ENCODE results near the gene RHAG.

DNA sequence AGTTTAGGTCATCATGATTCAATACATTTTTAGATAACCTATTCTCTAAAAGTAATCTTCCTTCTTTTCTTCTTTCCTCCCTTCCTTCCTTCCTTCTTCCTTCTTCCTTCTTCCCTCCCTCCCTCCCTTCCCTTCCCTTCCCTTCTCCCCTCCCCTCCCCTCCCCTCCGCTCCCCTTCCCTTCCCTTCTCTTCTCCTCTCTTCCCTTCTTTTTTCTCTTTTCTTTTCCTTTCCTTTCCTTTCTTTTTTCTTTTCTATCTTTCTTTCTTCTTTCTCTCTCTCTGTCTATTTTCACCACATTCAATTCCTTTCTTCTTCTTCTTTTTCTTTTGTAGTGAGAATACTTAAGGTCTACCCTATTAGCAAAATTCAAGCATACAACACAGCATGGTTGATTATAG is 17.3 kb upstream of the RHAG start:
- TF ChIP-seq, protein P1, sequence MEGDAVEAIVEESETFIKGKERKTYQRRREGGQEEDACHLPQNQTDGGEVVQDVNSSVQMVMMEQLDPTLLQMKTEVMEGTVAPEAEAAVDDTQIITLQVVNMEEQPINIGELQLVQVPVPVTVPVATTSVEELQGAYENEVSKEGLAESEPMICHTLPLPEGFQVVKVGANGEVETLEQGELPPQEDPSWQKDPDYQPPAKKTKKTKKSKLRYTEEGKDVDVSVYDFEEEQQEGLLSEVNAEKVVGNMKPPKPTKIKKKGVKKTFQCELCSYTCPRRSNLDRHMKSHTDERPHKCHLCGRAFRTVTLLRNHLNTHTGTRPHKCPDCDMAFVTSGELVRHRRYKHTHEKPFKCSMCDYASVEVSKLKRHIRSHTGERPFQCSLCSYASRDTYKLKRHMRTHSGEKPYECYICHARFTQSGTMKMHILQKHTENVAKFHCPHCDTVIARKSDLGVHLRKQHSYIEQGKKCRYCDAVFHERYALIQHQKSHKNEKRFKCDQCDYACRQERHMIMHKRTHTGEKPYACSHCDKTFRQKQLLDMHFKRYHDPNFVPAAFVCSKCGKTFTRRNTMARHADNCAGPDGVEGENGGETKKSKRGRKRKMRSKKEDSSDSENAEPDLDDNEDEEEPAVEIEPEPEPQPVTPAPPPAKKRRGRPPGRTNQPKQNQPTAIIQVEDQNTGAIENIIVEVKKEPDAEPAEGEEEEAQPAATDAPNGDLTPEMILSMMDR (conservative IDR thresholded peaks at IDR 0.05 in 1 of 2, IDR thresholded peaks at IDR 0.05 in 1 of 2; ENCODE audit: low read depth in 1 of 2, low read length in 2 of 2) = no peak
- TF ChIP-seq EZH2 (IDR thresholded peaks at IDR 0.05; ENCODE audit: low read length, missing control alignments) = no peak

Data from fibroblast of lung (primary cell).